Measurements from ENCODE around the gene ZNF708.
"Not testable (repeated sequence)": the region's sequence is repeated elsewhere in the genome, so short reads cannot be mapped to it uniquely, and the experiment has no call there.

ZNF708 gene

GRCh38 chr19:21260164-21260847, 68.9 kb downstream of the ZNF708 start:
- no peak for DNase-seq (ENCODE audit: low read depth)

GRCh38 chr19:21259421-21260124, 69.6 kb downstream of the ZNF708 start:
- not testable (repeated sequence) for DNase-seq (ENCODE audit: low read depth)

- no peak for DNase-seq (ENCODE audit: low read depth)
These were observed 72.5 kb downstream of the ZNF708 start for GRCh38 chr19:21256722-21257121.
